GM18498 (cell line): Measurements from ENCODE around the gene SYDE1.
"Not testable (repeated sequence)": the region's sequence is repeated elsewhere in the genome, so short reads cannot be mapped to it uniquely, and the experiment has no call there.

Source experiments
- ATAC-seq: cut with Tn5 transposase; IDR thresholded peaks from one replicate; pipeline ENCODE4 v1.9.1; 2021; ENCODE audit warnings: mild to moderate bottlenecking, moderate library complexity; ENCODE audit not compliant: unreplicated experiment

Gene SYDE1

GRCh38 chr19:15107061-15108010 is at the start of gene SYDE1:
Gene SYDE1, plus strand, starts transcription at chr19:15107401. Its CDS starts 33 bp downstream, at chr19:15107434.
- ATAC-seq, result no peak

DNA sequence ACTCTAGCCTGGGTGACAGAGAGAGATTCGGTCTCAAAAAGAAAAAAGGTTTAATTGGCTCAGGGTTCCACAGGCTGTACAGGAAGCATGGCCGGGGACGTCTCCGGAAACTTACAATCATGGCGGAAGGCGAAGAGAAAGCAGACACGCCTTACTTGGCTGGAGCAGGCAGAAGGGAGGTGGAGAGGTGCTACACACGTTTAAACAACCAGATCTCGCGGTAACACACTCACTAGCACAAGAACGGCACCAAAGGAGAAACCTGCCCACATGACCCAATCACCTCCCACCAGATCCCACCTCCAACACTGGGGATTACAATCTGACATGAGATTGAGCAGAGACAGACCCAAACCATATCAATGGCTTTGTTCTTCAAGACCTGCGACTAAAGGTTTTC is 45.2 kb upstream of the SYDE1 start:
- no peak for ATAC-seq

GRCh38 chr19:15070386-15070785 is 36.8 kb upstream of the SYDE1 start:
- ATAC-seq, result not testable (repeated sequence)

- no peak for ATAC-seq
Observed at GRCh38 chr19:15072930-15073647, 34.1 kb upstream of the SYDE1 start.

GRCh38 chr19:15074371-15074770 is 32.8 kb upstream of the SYDE1 start:
- no peak for ATAC-seq

DNA sequence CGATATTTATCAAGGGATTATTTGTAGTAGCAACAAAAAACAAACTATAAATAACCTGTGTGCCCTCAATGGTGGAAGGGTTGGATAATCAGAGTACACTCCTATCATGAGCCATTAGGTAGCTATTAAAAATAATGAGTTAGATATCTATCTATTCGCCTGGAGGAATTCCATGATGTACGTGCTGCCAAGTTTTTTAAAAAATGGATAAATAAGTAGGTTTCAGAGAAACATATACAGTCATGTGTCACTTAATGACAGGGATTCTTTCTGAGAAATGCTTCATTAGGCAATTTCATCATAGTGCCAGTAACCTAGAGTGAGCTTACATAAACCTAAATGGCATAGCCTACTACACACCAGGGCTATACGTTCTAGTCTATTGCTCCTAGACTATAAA is 31.4 kb upstream of the SYDE1 start:
- no peak for ATAC-seq

DNA sequence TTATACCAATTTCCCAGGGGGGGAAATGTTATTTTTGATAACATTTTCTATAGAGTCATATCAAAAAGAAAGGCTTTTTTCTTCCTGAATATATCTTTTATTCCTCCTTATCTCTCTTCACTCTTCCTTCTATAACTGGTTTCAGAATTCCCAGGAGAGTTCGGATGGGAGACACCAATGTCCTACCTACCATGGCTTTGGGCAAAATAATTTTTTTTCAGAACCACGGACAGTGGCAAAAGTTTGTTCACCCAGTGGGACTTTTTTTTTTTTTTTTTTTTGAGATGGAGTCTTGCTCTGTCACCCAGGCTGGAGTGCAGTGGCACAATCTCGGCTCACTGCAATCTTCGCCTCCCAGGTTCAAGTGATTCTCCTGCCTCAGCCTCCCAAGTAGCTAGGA is 27.2 kb upstream of the SYDE1 start:
- not testable (repeated sequence) for ATAC-seq

- no peak for ATAC-seq
Observed at GRCh38 chr19:15081911-15082310, 25.3 kb upstream of the SYDE1 start, which contains the start of gene OR1I1. Gene OR1I1, plus strand, starts transcription at chr19:15082211. Its CDS starts 4,855 bp downstream, at chr19:15087066.

- no peak for ATAC-seq
Observed at GRCh38 chr19:15087182-15087581, 20.0 kb upstream of the SYDE1 start.

DNA sequence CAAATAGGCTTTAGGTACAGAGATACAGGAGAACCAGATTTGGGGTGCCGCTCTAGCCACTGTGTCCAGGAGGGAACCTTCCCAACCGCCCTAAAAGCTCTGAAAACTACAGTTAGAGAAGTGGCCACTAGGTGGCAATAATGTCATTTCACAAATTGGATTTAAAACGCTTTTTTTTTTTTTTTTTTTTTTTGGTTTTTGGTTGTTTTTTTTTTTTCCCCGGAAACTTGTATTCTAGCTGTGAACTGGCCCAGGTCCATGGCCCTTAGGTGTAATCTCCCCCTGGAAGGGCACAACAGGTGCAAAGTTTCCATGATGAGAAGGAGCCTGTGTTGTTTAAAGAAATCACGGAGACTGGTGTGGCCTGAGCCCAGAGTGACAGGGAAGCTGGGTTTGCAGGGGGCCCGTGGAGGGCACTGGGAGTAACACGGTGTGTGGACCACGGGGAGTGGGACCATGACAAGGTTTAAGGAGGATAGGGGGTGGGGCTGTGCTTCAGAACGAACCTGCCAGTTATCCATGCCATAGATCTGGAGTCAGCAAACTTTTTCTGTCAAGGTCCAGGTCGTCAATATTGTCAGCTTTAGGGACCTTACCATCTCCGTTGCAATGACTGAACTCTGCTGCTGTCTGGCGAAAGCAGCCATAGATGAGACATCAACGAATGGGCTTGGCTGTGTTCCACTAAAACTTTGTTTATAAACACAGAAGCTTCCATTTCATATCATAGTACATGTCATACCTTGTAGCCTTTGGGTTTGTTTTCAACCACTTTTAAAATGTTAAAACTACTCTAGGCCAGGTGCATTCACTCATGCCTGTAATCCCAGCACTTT is 15.1 kb upstream of the SYDE1 start:
- no peak for ATAC-seq

DNA sequence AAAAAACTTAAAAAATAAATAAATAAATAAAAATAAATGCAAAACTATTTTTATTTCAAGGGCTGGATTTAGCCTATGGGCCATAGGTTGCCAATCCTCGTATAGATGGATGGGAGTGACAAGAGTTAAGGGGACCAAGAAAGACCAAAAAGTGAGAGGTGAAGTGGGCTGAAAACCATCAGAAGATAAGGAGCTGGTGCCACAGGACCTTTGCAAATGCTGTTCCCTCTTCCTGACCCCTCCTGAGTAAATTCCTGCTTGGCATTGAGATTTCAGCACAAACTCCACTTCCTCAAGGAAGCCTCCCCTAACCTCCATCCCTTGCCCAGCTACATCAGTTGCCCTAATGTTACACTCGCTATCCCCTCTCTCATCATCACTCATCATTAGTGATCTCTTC is 14.2 kb upstream of the SYDE1 start:
- no peak for ATAC-seq

DNA sequence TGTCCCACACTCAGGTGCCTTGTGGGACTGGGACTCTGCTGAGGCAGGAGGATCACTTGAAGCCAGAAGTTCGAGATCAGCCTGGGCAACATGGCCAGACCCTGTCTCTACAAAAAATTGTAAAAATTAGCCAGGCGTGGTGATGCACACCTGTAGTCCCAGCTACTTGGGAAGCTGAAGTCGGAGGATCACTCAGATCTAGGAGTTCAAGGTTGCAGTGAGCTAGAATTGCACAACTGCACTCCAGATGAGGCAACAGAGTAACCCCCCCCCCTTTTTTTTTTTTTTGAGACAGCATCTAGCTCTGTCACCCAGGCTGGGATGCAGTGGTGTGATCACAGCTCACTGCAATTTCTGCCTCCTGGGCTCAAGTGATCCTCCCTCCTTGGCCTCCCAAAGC is 11.0 kb upstream of the SYDE1 start:
- no peak for ATAC-seq

GRCh38 chr19:15097980-15098379 is 9.2 kb upstream of the SYDE1 start:
- not testable (repeated sequence) for ATAC-seq

DNA sequence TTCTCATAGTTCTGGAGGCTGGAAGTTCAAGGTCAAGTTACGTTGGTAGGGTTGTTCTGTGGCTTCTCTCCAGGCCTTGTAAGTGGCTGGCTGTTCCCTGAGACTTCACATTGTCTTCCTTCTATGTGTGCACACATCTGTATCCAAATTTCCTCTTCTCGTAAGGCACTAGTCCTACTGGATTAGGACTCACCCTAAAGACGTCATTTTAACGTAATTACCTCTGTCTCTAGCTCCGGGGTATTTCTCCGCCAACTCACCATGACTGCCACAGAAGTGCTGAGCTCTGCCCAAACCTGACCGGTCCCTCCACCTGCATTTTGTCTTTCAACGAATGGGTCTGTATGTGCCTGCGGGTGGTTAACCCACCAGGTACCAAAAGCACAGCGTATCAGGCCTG is 8.7 kb upstream of the SYDE1 start:
- no peak for ATAC-seq

- ATAC-seq, result no peak
Observed at GRCh38 chr19:15099017-15099582, 8.1 kb upstream of the SYDE1 start.

GRCh38 chr19:15101479-15102082 is 5.6 kb upstream of the SYDE1 start:
- ATAC-seq, result no peak

DNA sequence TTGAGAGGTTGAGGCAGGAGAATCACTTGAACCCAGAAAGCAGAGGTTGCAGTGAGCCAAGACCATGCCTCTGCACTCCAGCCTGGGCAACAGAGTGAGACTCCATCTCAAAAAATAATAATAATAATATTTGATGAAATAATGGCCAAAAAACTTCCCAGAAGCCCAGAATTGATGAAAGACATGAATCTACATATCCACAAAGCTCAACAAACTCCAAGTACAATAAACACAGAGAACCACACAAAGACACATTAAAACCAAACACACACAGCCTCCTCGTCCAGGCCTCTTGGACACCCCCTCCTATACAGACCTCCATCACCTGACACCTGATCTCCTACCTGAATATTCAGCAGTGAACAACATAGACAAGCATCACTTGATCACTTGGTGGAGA is 3.2 kb upstream of the SYDE1 start:
- no peak for ATAC-seq

DNA sequence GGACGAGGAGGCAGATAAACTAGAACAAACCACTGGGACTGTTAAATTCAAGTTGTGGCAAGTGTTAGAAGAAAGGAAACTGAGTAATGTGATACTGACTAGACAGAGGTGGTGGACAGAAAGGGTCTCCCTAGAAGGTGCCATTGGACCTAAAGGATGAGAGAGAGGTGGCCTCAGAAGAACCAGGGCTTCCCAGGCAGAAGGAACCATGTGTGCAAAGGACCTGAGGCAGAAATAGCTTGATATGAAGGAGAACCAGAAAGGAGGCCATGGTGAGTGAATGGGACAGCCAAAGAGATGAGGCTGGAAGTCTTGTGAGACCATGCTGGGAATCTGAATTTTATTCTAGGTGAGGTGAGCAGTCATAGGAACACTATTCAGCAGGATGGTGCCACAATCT is 2.8 kb upstream of the SYDE1 start:
- ATAC-seq, result no peak

GRCh38 chr19:15105044-15105443 is 2.2 kb upstream of the SYDE1 start:
- no peak for ATAC-seq

- ATAC-seq, result no peak
Observed at GRCh38 chr19:15108145-15108844, 1.1 kb downstream of the SYDE1 start.
